LNCaP clone FGC (cell line): Measurements from ENCODE around the gene MRI1.
"Not testable (repeated sequence)": the region's sequence is repeated elsewhere in the genome, so short reads cannot be mapped to it uniquely, and the experiment has no call there.

Experiments used
- DNase-seq: peaks from one replicate; pipeline ENCODE4 v3.0.0-alpha.2; 2011; ENCODE audit warnings: low read depth
- H3K4me3 ChIP-seq: 2 replicates; pipeline ENCODE4 v1.5.1; 2011; ENCODE audit warnings: mild to moderate bottlenecking, low read depth, low read length, control low read depth
- CTCF ChIP-seq: IDR thresholded peaks from 2 replicates; pipeline ENCODE4 v1.5.1; 2012; ENCODE audit warnings: mild to moderate bottlenecking; ENCODE audit not compliant: control insufficient read depth, insufficient read depth; ENCODE audit errors: extremely low read depth

Gene MRI1

GRCh38 chr19:13766095-13766481 lies 1.8 kb downstream of the MRI1 start:
- TF ChIP-seq CTCF = no peak
- no peak for DNase-seq
- no peak overlapping the region for H3K4me3 ChIP-seq

GRCh38 chr19:13768510-13768909 lies 4.2 kb downstream of the MRI1 start:
- no peak for DNase-seq
- TF ChIP-seq CTCF = no peak

GRCh38 chr19:13770013-13770635 lies 5.8 kb downstream of the MRI1 start:
- no peak overlapping the region for H3K4me3 ChIP-seq
- DNase-seq = no peak
- TF ChIP-seq CTCF = no peak

More at GRCh38 chr19:13768510-13768909, 4.2 kb downstream of the MRI1 start:
- no peak overlapping the region for H3K4me3 ChIP-seq

- peak; percentile 72 for DNase-seq
- H3K4me3 ChIP-seq = peak within 1 kb of the TSS; percentile 97
- no peak for TF ChIP-seq CTCF
Measured at GRCh38 chr19:13774217-13775191, 10.2 kb downstream of the MRI1 start, which contains the start of gene C19orf53. TSS of gene C19orf53 (plus strand) at chr19:13774456. CDS start at chr19:13774478, 22 bp downstream.

GRCh38 chr19:13778398-13778797 lies 14.1 kb downstream of the MRI1 start:
- H3K4me3 ChIP-seq = no peak overlapping the region
- no peak for TF ChIP-seq CTCF
- no peak for DNase-seq

GRCh38 chr19:13778847-13779246 lies 14.5 kb downstream of the MRI1 start:
- DNase-seq = no peak
- TF ChIP-seq CTCF = no peak
- no peak overlapping the region for H3K4me3 ChIP-seq

GRCh38 chr19:13779794-13780193 lies 15.5 kb downstream of the MRI1 start:
- H3K4me3 ChIP-seq, DNase-seq: not testable (repeated sequence)
